Astrocyte (in vitro differentiated cells and primary cell): ENCODE measurements around the gene CUEDC2. TPM values are rescaled to one million over a fixed set of nuclear protein-coding genes. Genes with fewer than 3 reads are reported as not detected.

Source experiments
- DNase-seq: peaks from one replicate; pipeline ENCODE4 v3.0.0-alpha.2; 2010; ENCODE audit warnings: low read depth
- FAIRE-seq: peaks from 2 replicates; lab custom pipeline; 2011; peaks lifted over from hg19 to GRCh38; lab: Jason Lieb, UNC
- H2AFZ ChIP-seq: 2 replicates; pipeline ENCODE4 v1.6.0; 2012; ENCODE audit warnings: low read depth, low read length, inconsistent platforms
- H3K27ac ChIP-seq: 2 replicates; pipeline ENCODE4 v1.5.1; 2011; ENCODE audit warnings: low read depth, low read length, inconsistent platforms
- H3K27me3 ChIP-seq: 2 replicates; pipeline ENCODE4 v1.6.0; 2011; ENCODE audit warnings: low read length, inconsistent platforms; ENCODE audit not compliant: insufficient read depth
- H3K36me3 ChIP-seq: 2 replicates; pipeline ENCODE4 v1.5.1; 2011; ENCODE audit warnings: low read length, inconsistent platforms; ENCODE audit not compliant: insufficient read depth
- H3K4me1 ChIP-seq: 2 replicates; pipeline ENCODE4 v1.5.1; 2011; ENCODE audit warnings: low read length, inconsistent platforms; ENCODE audit not compliant: insufficient read depth
- H3K4me2 ChIP-seq: 2 replicates; pipeline ENCODE4 v1.6.0; 2012; ENCODE audit warnings: low read length, inconsistent platforms
- H3K4me3 ChIP-seq: 2 replicates; pipeline ENCODE4 v1.5.1; 2011; ENCODE audit warnings: low read depth, mild to moderate bottlenecking, low read length, inconsistent platforms; ENCODE audit not compliant: insufficient read depth
- H3K79me2 ChIP-seq: 2 replicates; pipeline ENCODE4 v1.6.0; 2012; ENCODE audit warnings: mild to moderate bottlenecking, low read length, inconsistent platforms; ENCODE audit not compliant: insufficient read depth
- H3K9ac ChIP-seq: 2 replicates; pipeline ENCODE4 v1.6.0; 2012; ENCODE audit warnings: mild to moderate bottlenecking, low read length, inconsistent platforms
- H3K9me3 ChIP-seq: 2 replicates; pipeline ENCODE4 v1.5.1; 2012; ENCODE audit warnings: low read depth, mild to moderate bottlenecking, low read length, inconsistent platforms; ENCODE audit not compliant: insufficient read depth
- H4K20me1 ChIP-seq: 2 replicates; pipeline ENCODE4 v1.6.0; 2012; ENCODE audit warnings: low read length, inconsistent platforms; ENCODE audit not compliant: insufficient read depth
- H3K27ac Mint-ChIP-seq: one replicate; pipeline ENCODE4 v1.8.0; 2021; ENCODE audit warnings: mild to moderate bottlenecking, mixed read lengths; ENCODE audit not compliant: unreplicated experiment
- H3K27me3 Mint-ChIP-seq: one replicate; pipeline ENCODE4 v1.8.0; 2021; ENCODE audit warnings: low read depth, mixed read lengths; ENCODE audit not compliant: unreplicated experiment
- H3K36me3 Mint-ChIP-seq: one replicate; pipeline ENCODE4 v1.8.0; 2021; ENCODE audit warnings: low read depth, mixed read lengths; ENCODE audit not compliant: unreplicated experiment
- H3K4me1 Mint-ChIP-seq: one replicate; pipeline ENCODE4 v1.8.0; 2021; ENCODE audit warnings: low read depth, mixed read lengths; ENCODE audit not compliant: unreplicated experiment
- H3K4me3 Mint-ChIP-seq: one replicate; pipeline ENCODE4 v1.8.0; 2021; ENCODE audit warnings: mild to moderate bottlenecking, moderate library complexity, mixed read lengths; ENCODE audit not compliant: unreplicated experiment
- H3K9me3 Mint-ChIP-seq: one replicate; pipeline ENCODE4 v1.8.0; 2021; ENCODE audit warnings: mild to moderate bottlenecking, mixed read lengths; ENCODE audit not compliant: unreplicated experiment
- EZH2 ChIP-seq: IDR thresholded peaks from 2 replicates; pipeline ENCODE4 v1.6.1; 2012; ENCODE audit warnings: mild to moderate bottlenecking, low read length, inconsistent platforms; ENCODE audit not compliant: insufficient read depth
- total RNA-seq: library from RNA; stranded (reverse); gene quantifications from 2 replicates; pipeline ENCODE4 v1.2.1, GENCODE V29; 2021
- TF ChIP-seq, protein P1 (sequence below): IDR thresholded peaks from 2 replicates; pipeline ENCODE4 v1.5.1; 2011; ENCODE audit warnings: low read depth, mild to moderate bottlenecking, inconsistent platforms, low read length, moderate library complexity; ENCODE audit not compliant: insufficient read depth

The CUEDC2 gene
- total RNA-seq, 1 donor from 2014 or later = 49.1 TPM

DNA sequence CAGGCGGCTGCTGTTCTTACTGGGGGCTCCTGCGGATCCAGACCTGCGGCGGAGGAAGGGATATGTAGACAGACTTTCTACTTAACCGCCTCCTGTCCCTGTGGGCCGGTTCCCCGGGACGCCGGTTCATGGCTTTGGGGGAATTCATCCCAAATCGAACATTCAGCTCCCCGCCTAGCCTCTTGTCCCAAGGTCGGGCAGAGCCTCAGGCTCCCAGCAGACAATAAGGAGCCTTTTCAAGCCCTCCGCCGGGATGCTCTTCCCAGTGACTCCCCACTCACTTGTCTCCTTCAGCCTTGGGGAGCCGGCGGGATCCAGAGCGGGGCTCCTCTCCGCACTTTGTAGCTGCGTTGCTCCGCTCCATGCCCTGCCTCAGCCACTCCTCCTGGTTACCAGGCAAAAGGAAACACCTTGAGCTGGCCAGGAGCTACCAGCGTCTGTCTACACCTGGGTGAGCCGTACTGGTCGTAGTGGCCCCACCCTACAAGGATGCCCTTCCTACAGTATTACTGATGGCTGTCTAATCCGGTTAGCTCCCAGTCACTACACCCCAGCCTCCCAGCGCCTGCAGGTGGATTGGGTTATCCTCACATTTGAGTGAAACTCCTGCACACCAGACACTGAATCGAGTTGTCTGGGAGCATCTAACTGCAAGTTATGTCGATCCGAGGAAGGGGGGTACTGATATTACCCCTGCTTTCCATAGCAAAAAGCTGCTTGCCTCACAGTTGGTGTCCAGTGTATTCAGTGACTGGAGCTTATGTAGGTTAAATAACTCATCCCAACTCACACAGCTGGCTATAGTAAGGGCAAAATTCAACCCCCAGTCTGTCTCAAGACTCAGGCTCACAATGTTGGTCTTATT, 19.0 kb upstream of the CUEDC2 start, which contains the start of gene C10orf95:
C10orf95 (minus strand) TSS at position 439 of the 865 bp plus-strand sequence. CDS start 450 bp downstream, outside the sequence.
- TF ChIP-seq, protein P1, sequence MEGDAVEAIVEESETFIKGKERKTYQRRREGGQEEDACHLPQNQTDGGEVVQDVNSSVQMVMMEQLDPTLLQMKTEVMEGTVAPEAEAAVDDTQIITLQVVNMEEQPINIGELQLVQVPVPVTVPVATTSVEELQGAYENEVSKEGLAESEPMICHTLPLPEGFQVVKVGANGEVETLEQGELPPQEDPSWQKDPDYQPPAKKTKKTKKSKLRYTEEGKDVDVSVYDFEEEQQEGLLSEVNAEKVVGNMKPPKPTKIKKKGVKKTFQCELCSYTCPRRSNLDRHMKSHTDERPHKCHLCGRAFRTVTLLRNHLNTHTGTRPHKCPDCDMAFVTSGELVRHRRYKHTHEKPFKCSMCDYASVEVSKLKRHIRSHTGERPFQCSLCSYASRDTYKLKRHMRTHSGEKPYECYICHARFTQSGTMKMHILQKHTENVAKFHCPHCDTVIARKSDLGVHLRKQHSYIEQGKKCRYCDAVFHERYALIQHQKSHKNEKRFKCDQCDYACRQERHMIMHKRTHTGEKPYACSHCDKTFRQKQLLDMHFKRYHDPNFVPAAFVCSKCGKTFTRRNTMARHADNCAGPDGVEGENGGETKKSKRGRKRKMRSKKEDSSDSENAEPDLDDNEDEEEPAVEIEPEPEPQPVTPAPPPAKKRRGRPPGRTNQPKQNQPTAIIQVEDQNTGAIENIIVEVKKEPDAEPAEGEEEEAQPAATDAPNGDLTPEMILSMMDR = no peak
- TF ChIP-seq EZH2 = peak; percentile 13
- no peaks in the 10 kb centered on the region for H3K79me2 ChIP-seq
- Mint-ChIP-seq H3K27me3 (no peaks in the 10 kb centered on the region), H3K36me3 (peaks cover 2% of the 10 kb centered on the region), H3K9me3 (no peaks in the 10 kb centered on the region), H3K4me1 (peaks cover 28% of the 10 kb centered on the region), H3K27ac (no peak within 1 kb of the TSS), H3K4me3 (peak within 1 kb of the TSS; percentile 79)
- H3K9ac ChIP-seq = peak within 1 kb of the TSS; percentile 74
- H3K9me3 ChIP-seq = no peaks in the 10 kb centered on the region
- H2AFZ ChIP-seq = peak within 1 kb of the TSS; percentile 90
- H3K27ac ChIP-seq = no peak within 1 kb of the TSS
- H4K20me1 ChIP-seq = no peaks in the 10 kb centered on the region
- H3K4me2 ChIP-seq = peak within 1 kb of the TSS; percentile 99
- no peaks in the 10 kb centered on the region for H3K27me3 ChIP-seq
- FAIRE-seq = no peak
- DNase-seq = no peak
- peaks cover 27% of the 10 kb centered on the region for H3K4me1 ChIP-seq
- no peaks in the 10 kb centered on the region for H3K36me3 ChIP-seq
- peak within 1 kb of the TSS; percentile 69 for H3K4me3 ChIP-seq

DNA sequence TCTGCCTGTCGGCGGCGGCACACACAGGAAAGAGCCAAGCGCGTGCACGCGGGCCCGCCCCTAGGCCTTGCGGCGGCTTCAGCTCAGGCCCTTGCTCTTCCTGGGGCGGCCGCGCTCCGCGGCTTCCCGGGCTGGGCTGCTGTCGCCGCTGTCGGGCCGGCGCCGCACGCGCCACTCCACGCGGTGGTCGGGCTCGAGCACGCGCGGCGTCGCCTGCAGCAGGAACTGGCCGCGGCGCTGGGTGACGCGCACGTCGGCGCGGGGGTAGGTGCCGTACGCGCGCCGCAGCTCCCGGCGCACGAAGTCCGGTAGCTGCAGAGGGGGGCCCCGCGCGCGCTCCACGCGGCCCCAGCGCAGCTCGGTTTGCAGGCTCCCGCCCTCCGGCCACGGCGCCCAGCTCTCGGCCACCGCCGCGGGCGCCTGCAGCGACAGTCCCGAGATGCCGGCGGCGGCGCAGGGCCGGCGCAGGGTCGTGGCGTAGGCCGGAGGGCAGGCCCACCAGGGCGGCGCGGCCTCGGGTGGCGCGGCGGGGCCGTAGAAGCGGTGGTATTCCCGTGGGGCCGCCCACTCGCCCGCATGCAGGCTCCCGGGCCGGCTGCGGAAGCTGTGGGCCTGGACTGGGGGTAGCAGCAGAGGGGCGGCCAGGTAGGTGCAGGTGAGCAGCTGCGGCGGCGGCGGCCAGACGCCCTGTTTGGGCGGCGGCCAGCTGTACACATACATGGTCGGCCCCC, 18.2 kb upstream of the CUEDC2 start:
- Histone ChIP-seq H3K9ac (peak overlapping the region; percentile 74), H3K4me1 (peaks cover 23% of the 10 kb centered on the region), H2AFZ (peak overlapping the region; percentile 90), H3K4me2 (peak overlapping the region; percentile 99), H3K79me2 (no peaks in the 10 kb centered on the region), H3K27me3 (no peaks in the 10 kb centered on the region), H3K4me3 (peak overlapping the region; percentile 69), H3K36me3 (no peaks in the 10 kb centered on the region), H4K20me1 (no peaks in the 10 kb centered on the region), H3K27ac (no peak overlapping the region), H3K9me3 (no peaks in the 10 kb centered on the region)
- FAIRE-seq = no peak
- no peaks in the 10 kb centered on the region for H3K9me3 Mint-ChIP-seq
- peaks cover 2% of the 10 kb centered on the region for H3K36me3 Mint-ChIP-seq
- H3K27ac Mint-ChIP-seq = no peak overlapping the region
- H3K4me1 Mint-ChIP-seq = peaks cover 20% of the 10 kb centered on the region
- DNase-seq = peak; percentile 62
- TF ChIP-seq EZH2 = no peak
- TF ChIP-seq, protein P1 = no peak
- H3K27me3 Mint-ChIP-seq = no peaks in the 10 kb centered on the region
- H3K4me3 Mint-ChIP-seq = peak overlapping the region; percentile 92
